Subcutaneous abdominal adipose tissue (tissue), 5 donors: ENCODE measurements around the gene SBF2.
"Not testable (repeated sequence)": the region's sequence is repeated elsewhere in the genome, so short reads cannot be mapped to it uniquely, and the experiment has no call there.

Source experiments
- H3K27ac ChIP-seq: one replicate; pipeline ENCODE4 v1.7.0; 2013; ENCODE audit warnings: low read depth, mild to moderate bottlenecking, inconsistent platforms, low read length, moderate library complexity
- H3K27me3 ChIP-seq, 5 donors: one replicate each; pipeline ENCODE4 v1.7.0; 2013; ENCODE audit warnings: low read length in 5 of 5, inconsistent platforms in 1 of 5; ENCODE audit not compliant: control insufficient read depth in 5 of 5, insufficient read depth in 4 of 5
- H3K36me3 ChIP-seq, 5 donors: one replicate each; pipeline ENCODE4 v1.7.0; 2013; ENCODE audit warnings: low read length in 5 of 5; ENCODE audit not compliant: control insufficient read depth in 5 of 5, insufficient read depth in 5 of 5
- H3K4me1 ChIP-seq, 5 donors: one replicate each; pipeline ENCODE4 v1.7.0; 2013; ENCODE audit warnings: low read length in 5 of 5, mild to moderate bottlenecking in 3 of 5, moderate library complexity in 1 of 5; ENCODE audit not compliant: control insufficient read depth in 5 of 5, insufficient read depth in 5 of 5
- H3K4me3 ChIP-seq, 5 donors: one replicate each; pipeline ENCODE4 v1.7.0; 2013; ENCODE audit warnings: low read length in 5 of 5, low read depth in 1 of 5
- H3K9ac ChIP-seq, 5 donors: one replicate each; pipeline ENCODE4 v1.7.0; 2013; ENCODE audit warnings: low read length in 5 of 5, mild to moderate bottlenecking in 4 of 5, moderate library complexity in 3 of 5
- H3K9me3 ChIP-seq, 5 donors: one replicate each; pipeline ENCODE4 v1.7.0; 2013; ENCODE audit warnings: low read length in 5 of 5; ENCODE audit not compliant: control insufficient read depth in 5 of 5
- donor health status: healthy.
- donor health status: healthy.
- donor health status: healthy.
- donor health status: healthy.
- donor health status: healthy.

Gene SBF2

DNA sequence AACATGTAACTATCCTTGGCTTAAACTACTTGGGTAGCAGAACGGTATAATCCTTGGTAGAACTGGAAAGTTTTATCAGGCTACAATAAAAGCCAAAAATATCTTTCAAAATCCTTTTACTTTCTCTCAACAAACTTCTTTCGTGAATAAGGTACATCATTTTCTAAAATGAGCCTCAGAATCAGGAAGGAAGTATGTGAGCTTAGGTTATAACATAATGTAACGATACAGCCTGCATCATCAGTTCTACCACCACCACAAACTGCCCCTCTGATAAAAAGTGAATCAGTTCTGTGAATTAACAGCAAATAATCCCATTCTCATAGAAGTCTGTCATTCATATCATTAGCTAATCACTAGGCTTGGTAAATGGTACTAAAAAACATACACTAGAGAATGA, 244.3 kb downstream of the SBF2 start:
- no peak overlapping the region for H3K27ac ChIP-seq
- H3K9me3 ChIP-seq: peaks cover 0 to 9% (median 4%) of the 10 kb centered on the region in 5 donors
- H3K36me3 ChIP-seq: no peaks in the 10 kb centered on the region
- H3K4me3 ChIP-seq: no peak overlapping the region
- no peaks in the 10 kb centered on the region for H3K27me3 ChIP-seq
- H3K4me1 ChIP-seq: no peaks in the 10 kb centered on the region
- no peak overlapping the region for H3K9ac ChIP-seq

DNA sequence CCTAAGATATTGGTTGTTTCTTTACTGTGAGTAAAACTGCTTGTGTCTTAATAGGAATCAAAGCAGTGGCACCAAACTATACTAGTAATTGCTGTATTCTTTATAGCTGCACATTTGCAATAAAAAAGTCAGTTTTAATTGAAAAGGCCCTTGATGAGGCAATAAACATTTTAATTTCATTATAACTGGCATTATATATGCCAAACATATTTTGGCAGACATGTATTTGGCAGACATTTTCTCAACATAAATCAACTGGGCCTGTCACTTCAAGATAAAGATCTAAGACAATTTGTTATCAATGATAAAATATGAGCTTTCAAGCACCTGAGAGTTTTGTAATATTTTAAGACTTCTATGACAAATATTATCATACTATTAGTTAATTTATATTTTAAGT, 245.7 kb downstream of the SBF2 start:
- Histone ChIP-seq H3K27ac (no peak overlapping the region), H3K9me3 (peaks cover 5 to 15% (median 11%) of the 10 kb centered on the region in 5 donors), H3K36me3 (no peaks in the 10 kb centered on the region), H3K4me1 (no peaks in the 10 kb centered on the region), H3K27me3 (no peaks in the 10 kb centered on the region), H3K4me3 (no peak overlapping the region), H3K9ac (no peak overlapping the region)

DNA sequence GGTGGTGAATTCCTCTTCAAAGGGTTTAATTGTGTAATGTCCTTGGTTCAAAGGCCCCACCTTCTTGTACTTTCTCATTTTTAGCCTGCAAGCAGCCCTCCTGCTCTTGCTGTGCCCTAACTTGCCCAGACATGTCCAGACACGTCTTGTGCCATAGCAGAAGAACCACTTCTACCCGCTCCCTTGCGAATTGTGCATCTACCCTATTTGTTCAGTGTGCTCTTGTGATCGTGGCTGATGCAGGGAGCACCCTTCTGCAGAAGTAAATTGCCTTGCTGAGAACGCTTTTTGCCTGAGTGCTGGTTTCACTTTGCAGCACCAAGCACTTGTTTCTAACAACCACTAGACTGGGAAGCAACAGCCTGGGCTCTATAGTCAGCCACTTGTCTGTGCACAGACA, 249.4 kb downstream of the SBF2 start:
- Histone ChIP-seq H3K27me3 (no peaks in the 10 kb centered on the region), H3K9me3 (peaks cover 5 to 15% (median 11%) of the 10 kb centered on the region in 5 donors), H3K27ac (no peak overlapping the region), H3K9ac (no peak overlapping the region), H3K4me3 (peak overlapping the region in 4 of 5 donors; percentile 3 to 33 (median 16)), H3K4me1 (peaks cover 0 to 3% (median 3%) of the 10 kb centered on the region in 5 donors), H3K36me3 (peaks cover 0 to 5% (median 0%) of the 10 kb centered on the region in 5 donors)

DNA sequence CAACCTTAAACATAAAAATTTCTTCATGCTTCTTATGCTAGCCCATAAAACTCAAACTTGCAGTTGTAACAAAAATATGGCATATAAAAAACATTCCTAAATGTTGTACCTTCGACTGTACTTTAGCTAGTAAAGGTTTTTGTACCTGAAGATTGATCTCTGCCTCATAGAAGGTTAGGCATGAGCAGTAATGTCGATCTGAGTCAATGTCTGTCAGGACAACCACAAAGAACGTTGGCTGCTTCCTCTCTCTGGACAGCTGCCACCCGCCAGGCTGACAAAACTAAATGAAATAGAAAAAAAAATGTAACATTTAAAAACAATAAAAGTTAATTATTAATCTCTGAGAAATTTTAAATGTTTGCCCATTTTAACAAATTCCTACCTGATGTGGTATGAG, 251.3 kb downstream of the SBF2 start:
- Histone ChIP-seq H3K9me3 (peaks cover 5 to 15% (median 11%) of the 10 kb centered on the region in 5 donors), H3K27me3 (no peaks in the 10 kb centered on the region), H3K36me3 (peaks cover 0 to 5% (median 0%) of the 10 kb centered on the region in 5 donors), H3K4me3 (no peak overlapping the region), H3K9ac (no peak overlapping the region), H3K27ac (no peak overlapping the region), H3K4me1 (peaks cover 0 to 10% (median 3%) of the 10 kb centered on the region in 5 donors)

DNA sequence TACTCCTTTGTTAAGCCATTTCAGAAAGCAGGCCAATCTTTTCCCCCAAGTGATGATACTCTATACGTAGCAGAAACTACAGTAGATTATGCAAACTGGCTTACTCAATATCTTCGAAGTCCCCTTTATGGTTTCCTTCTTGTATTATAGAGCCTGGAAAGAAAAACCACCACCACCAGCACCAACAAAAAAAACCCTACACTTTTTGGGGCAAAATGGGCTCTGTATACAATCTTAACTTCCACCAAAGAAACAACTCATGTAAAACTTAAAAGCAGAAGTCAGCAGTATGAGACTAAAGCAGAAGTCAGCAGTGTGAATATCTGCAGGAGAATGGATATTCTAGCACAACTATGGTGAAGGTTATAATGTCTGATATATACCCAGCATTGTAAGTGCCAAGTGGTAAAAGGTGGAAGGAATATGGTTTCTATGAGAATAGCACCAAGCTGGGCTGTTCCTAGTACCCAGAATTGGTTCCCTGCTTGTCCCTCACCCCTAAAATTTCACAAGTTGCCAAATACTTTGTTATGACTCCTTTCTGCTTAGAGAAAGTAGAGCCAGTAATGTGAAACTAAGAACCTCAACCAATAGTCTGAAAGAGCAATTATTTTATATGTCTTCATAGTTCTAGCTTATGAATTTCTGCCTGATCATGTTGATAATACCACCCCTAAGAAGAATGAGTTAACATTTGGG, 252.1 kb downstream of the SBF2 start:
- Histone ChIP-seq H3K4me1 (peaks cover 0 to 10% (median 3%) of the 10 kb centered on the region in 5 donors), H3K36me3 (peaks cover 0 to 5% (median 0%) of the 10 kb centered on the region in 5 donors), H3K4me3 (no peak overlapping the region), H3K9me3 (peaks cover 5 to 15% (median 11%) of the 10 kb centered on the region in 5 donors), H3K27ac (no peak overlapping the region), H3K9ac (no peak overlapping the region), H3K27me3 (no peaks in the 10 kb centered on the region)

DNA sequence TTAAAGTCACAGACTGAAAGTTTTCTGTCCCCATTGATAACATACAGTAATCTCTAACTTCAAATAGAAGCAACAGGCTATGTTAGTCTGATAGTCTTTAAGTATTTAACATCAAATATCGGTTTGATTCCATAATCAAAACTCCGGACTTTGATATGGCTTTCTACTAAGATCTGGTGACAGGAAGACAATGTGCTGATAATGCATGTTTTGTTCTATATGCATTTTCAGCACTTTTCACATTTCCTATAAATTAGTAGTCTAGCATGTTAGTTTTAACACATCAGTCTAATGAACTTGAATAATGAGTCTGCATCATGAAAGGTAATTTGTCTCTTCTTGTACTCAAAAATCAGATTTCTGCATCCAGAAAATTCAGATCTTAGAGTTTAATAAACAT, 252.7 kb downstream of the SBF2 start:
- Histone ChIP-seq H3K4me1 (peaks cover 0 to 10% (median 3%) of the 10 kb centered on the region in 5 donors), H3K27ac (no peak overlapping the region), H3K9ac (no peak overlapping the region), H3K9me3 (peaks cover 5 to 15% (median 11%) of the 10 kb centered on the region in 5 donors), H3K36me3 (peaks cover 0 to 5% (median 0%) of the 10 kb centered on the region in 5 donors), H3K27me3 (no peaks in the 10 kb centered on the region), H3K4me3 (no peak overlapping the region)

DNA sequence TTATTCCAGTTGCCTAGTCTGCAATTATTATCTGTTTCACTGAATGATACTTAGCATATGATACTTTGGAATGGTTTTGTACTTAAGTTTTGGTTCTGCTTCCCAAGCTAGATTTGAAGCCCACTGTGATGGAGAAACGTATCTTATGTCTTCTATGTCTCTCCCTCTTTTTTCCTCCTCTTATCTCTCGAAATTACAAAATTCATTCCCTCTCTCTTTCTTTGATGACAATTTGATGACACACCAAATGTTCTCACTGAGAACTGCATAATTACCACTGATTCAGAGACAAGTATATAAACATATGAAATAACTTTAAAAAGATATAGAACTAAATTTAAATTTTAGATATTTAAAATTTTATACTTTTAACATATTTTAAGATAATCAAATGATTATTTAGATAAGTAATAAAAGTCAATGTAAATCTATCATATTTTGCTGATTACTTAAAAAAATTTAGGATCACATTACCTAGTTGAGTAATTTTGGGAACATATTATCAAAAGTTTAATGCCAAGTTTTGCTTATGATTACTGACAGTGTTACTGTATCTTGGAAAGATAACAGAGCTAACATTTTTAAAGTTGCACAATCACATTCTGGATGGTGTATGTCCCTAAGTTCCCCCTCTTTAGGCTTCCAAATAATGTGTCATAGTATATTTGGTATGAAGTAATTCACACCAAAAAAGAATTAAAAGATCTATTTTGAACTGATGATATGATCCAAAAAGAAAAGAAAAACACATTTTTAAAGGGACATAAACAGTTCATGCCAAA, 255.3 kb downstream of the SBF2 start:
- Histone ChIP-seq H3K27ac (no peak overlapping the region), H3K27me3 (no peaks in the 10 kb centered on the region), H3K36me3 (peaks cover 0 to 5% (median 0%) of the 10 kb centered on the region in 5 donors), H3K4me1 (peaks cover 0 to 10% (median 3%) of the 10 kb centered on the region in 5 donors), H3K4me3 (no peak overlapping the region), H3K9me3 (no peaks in the 10 kb centered on the region), H3K9ac (no peak overlapping the region)

DNA sequence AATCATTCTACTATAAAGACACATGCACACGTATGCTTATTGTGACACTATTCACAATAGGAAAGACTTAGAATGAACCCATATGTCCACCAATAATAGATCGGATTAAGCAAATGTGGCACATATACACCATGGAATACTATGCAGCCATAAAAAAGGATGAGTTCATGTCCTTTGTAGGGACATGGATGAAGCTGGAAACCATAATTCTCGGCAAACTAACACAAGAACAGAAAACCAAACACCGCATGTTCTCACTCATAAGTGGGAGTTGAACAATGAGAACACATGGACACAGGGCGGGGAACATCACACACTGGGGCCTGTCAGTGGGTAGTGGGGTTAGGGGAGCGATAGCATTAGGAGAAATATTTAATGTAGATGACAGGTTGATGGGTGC, 258.1 kb downstream of the SBF2 start:
- H3K27ac ChIP-seq, H3K4me3 ChIP-seq, H3K27me3 ChIP-seq, H3K36me3 ChIP-seq, H3K9me3 ChIP-seq, H3K9ac ChIP-seq: not testable (repeated sequence)
- H3K4me1 ChIP-seq: peaks cover 0 to 12% (median 3%) of the 10 kb centered on the region in 5 donors

DNA sequence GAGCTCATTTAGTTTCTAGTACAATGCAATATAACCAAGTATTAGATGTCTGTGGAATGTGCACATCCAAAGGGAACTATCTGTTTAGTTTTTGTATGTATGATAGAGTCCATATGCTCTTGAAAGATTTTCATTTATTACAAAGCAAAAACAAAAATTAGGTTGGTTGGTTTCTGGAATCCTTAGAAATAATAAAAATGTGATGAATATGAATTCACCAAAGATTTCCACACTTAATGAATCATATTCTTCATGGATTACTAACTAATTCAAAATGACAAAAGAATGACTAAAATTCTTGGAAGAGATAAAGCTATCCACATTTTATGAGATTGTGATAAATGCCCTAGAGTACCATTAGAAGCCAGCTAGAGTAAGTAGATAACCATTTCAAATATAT, 261.1 kb downstream of the SBF2 start:
- H3K27me3 ChIP-seq: no peaks in the 10 kb centered on the region

DNA sequence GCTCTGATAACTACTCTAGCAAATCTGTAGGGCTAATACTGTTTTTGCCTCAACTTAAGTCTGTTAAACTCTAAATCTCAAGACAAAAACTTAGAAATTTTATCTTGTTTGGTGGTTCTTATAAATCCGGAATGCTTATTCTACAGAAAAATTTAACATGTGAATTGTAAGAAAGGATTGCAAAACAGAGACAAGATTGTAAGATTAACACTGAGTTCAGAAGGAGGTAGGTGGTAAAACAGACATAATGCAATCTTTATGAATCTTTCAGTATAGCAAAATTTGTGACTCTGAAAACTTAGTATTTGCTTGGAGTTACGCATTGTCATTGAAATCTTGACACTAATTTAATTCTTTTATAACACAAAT, 263.9 kb downstream of the SBF2 start:
- Histone ChIP-seq H3K27me3 (no peaks in the 10 kb centered on the region), H3K4me3 (no peak overlapping the region), H3K4me1 (peaks cover 0 to 6% (median 0%) of the 10 kb centered on the region in 5 donors), H3K9ac (no peak overlapping the region), H3K9me3 (no peaks in the 10 kb centered on the region), H3K27ac (no peak overlapping the region), H3K36me3 (peaks cover 3 to 11% (median 8%) of the 10 kb centered on the region in 5 donors)

More for the DNA sequence above, 261.1 kb downstream of the SBF2 start:
- H3K4me1 ChIP-seq: peaks cover 0 to 6% (median 0%) of the 10 kb centered on the region in 5 donors
- no peak overlapping the region for H3K9ac ChIP-seq
- H3K27ac ChIP-seq: no peak overlapping the region
- no peak overlapping the region for H3K4me3 ChIP-seq
- H3K36me3 ChIP-seq: peaks cover 0 to 5% (median 4%) of the 10 kb centered on the region in 5 donors
- H3K9me3 ChIP-seq: no peaks in the 10 kb centered on the region
